ENCODE results near the gene STBD1.

The STBD1 gene

DNA sequence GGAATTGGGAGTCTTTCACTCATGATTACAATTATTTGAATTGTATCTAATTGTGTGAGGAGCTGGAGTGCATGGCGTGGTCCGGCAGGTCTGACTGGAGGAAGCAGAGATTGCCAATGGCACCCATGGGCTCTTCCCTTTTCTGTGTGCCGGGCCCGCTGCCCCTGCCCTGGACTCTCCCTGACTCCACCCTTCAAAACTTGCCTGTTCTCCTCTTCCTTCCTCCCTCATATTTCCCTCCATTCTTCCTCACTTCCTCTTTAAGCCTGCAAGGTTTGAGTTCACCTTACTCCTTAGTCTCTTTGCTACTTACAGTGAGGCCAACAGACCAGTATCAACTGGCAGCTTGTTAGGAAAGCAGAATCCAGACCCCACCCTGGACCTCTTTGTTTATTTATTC is 6.5 kb upstream of the STBD1 start:
- 85% methylated on average over 2 of the region's 4 CpGs for WGBS (ENCODE audit: insufficient coverage)
- DNase-seq: peak in 1 of 3 donors; percentile 17

DNA sequence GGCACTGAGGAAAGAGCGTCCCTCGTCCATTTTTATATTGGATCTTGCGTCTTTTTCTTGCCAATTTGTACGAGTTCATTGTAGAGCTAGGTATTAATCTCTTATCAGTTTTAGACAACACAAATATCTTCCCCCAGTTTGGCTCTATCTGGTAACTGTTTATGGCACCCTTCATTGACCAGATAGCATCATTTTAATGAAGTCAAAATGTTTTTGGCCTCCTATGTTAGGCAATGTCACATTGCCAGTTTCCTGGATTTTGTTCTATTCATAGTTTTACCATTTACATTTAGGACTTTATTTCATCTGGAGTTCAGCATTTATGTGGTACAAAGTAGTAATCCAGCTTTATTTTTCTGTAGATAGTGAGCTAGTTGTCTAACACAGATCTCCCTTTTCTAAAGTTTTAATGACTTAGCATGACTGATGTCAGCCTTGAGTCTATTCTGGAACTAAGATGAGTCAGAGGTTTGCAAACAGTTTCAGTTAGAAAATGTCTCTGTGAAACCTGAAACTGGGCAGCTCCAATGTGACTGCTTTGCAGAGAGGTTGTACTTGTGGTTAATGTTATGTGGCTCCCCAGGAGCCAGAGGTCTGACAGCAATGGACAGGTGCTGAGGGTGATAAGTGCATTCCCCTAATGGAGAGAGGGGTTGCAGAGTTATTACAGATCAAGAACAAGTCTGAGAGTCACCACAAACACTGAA is 5.3 kb upstream of the STBD1 start:
- peaks cover 0 to 21% (median 8%) of the 10 kb centered on the region in 5 experiments for H3K9me3 ChIP-seq (ENCODE audit: control extremely low read depth in 1 of 5, control insufficient read depth in 4 of 5, insufficient read depth in 2 of 5, low read depth in 1 of 5, low read length in 4 of 5)
- peaks cover 18 to 58% (median 44%) of the 10 kb centered on the region in 4 experiments for H3K4me1 ChIP-seq (ENCODE audit: control extremely low read depth in 1 of 4, control insufficient read depth in 4 of 4, insufficient read depth in 4 of 4, low read length in 3 of 4)
- POLR2A ChIA-PET: interaction anchor here (0.8 kb wide), 1 partner anchor 92 kb away, joined by 3 read pairs; no protein-coding TSS in a partner anchor
- H3K36me3 ChIP-seq (ENCODE audit: control insufficient read depth in 4 of 4, insufficient read depth in 4 of 4, low read length in 3 of 4): no peaks in the 10 kb centered on the region
- H3K27me3 ChIP-seq (replicated peaks in 2 of 5; ENCODE audit: control insufficient read depth in 4 of 5, insufficient read depth in 5 of 5, low read length in 4 of 5): no peaks in the 10 kb centered on the region
- peak overlapping the region; percentile 30 to 55 for H3K27ac ChIP-seq (ENCODE audit: insufficient read depth in 1 of 2, low read depth in 1 of 2, low read length in 2 of 2, poor library complexity in 1 of 2, severe bottlenecking in 2 of 2)
- DNase-seq: peak; percentile 64 to 98 (median 96)
- WGBS (ENCODE audit: insufficient coverage): 100% methylated on average over 3 of the region's 4 CpGs
- CTCF ChIA-PET: interaction anchor here (1.3 to 1.6 kb wide), 3 partner anchors 9 to 122 kb away, joined by 3 to 8 read pairs (median 4); no protein-coding TSS in a partner anchor
- no peak overlapping the region for H3K4me3 ChIP-seq (ENCODE audit: control insufficient read depth in 1 of 7, extremely low read depth in 1 of 7, insufficient read depth in 4 of 7, low read depth in 2 of 7, low read length in 6 of 7)

More for the DNA sequence above, 6.5 kb upstream of the STBD1 start:
- H3K27ac ChIP-seq (ENCODE audit: insufficient read depth in 1 of 2, low read depth in 1 of 2, low read length in 2 of 2, poor library complexity in 1 of 2, severe bottlenecking in 2 of 2): no peak overlapping the region
- H3K36me3 ChIP-seq (ENCODE audit: control insufficient read depth in 4 of 4, insufficient read depth in 4 of 4, low read length in 3 of 4): no peaks in the 10 kb centered on the region
- no peak overlapping the region for H3K4me3 ChIP-seq (ENCODE audit: control insufficient read depth in 1 of 7, extremely low read depth in 1 of 7, insufficient read depth in 4 of 7, low read depth in 2 of 7, low read length in 6 of 7)
- H3K9me3 ChIP-seq (ENCODE audit: control extremely low read depth in 1 of 5, control insufficient read depth in 4 of 5, insufficient read depth in 2 of 5, low read depth in 1 of 5, low read length in 4 of 5): peaks cover 0 to 21% (median 8%) of the 10 kb centered on the region in 5 experiments
- H3K27me3 ChIP-seq (replicated peaks in 2 of 5; ENCODE audit: control insufficient read depth in 4 of 5, insufficient read depth in 5 of 5, low read length in 4 of 5): no peaks in the 10 kb centered on the region
- CTCF ChIA-PET: no interaction called here
- H3K4me1 ChIP-seq (ENCODE audit: control extremely low read depth in 1 of 4, control insufficient read depth in 4 of 4, insufficient read depth in 4 of 4, low read length in 3 of 4): peaks cover 13 to 51% (median 37%) of the 10 kb centered on the region in 4 experiments
- POLR2A ChIA-PET: no interaction called here

DNA sequence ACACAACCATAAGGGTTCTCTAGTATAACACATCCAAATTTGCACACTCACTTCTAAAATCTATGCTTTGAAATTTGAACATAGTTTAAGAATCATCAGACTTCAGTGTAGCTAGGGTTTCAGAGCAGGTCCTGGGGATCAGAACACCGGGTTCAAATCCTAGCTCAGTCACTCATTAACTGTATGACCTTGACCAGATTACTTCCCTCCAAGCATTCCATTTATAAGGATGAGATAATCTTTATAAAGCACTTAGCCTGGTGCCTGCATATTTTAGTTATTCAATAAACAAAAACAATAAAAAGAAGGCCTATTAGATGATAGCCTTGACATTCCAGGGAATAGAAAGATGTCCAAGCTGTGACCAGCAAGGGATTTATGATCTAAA is 4.8 kb upstream of the STBD1 start:
- no CpG with 5 or more reads among the region's 1 CpG for WGBS (ENCODE audit: insufficient coverage)
- ChIA-PET POLR2A (no interaction called here), CTCF (interaction anchor here (1.3 to 1.6 kb wide), 3 partner anchors 8 to 122 kb away, joined by 3 to 8 read pairs (median 4); no protein-coding TSS in a partner anchor)
- peak overlapping the region in 1 of 2 experiments; percentile 55 for H3K27ac ChIP-seq (ENCODE audit: insufficient read depth in 1 of 2, low read depth in 1 of 2, low read length in 2 of 2, poor library complexity in 1 of 2, severe bottlenecking in 2 of 2)
- H3K4me3 ChIP-seq (ENCODE audit: control insufficient read depth in 1 of 7, extremely low read depth in 1 of 7, insufficient read depth in 4 of 7, low read depth in 2 of 7, low read length in 6 of 7): no peak overlapping the region
- H3K9me3 ChIP-seq (ENCODE audit: control extremely low read depth in 1 of 5, control insufficient read depth in 4 of 5, insufficient read depth in 2 of 5, low read depth in 1 of 5, low read length in 4 of 5): peaks cover 0 to 18% (median 5%) of the 10 kb centered on the region in 5 experiments
- no peaks in the 10 kb centered on the region for H3K36me3 ChIP-seq (ENCODE audit: control insufficient read depth in 4 of 4, insufficient read depth in 4 of 4, low read length in 3 of 4)
- no peaks in the 10 kb centered on the region for H3K27me3 ChIP-seq (replicated peaks in 2 of 5; ENCODE audit: control insufficient read depth in 4 of 5, insufficient read depth in 5 of 5, low read length in 4 of 5)
- DNase-seq: no peak
- peaks cover 18 to 61% (median 46%) of the 10 kb centered on the region in 4 experiments for H3K4me1 ChIP-seq (ENCODE audit: control extremely low read depth in 1 of 4, control insufficient read depth in 4 of 4, insufficient read depth in 4 of 4, low read length in 3 of 4)

DNA sequence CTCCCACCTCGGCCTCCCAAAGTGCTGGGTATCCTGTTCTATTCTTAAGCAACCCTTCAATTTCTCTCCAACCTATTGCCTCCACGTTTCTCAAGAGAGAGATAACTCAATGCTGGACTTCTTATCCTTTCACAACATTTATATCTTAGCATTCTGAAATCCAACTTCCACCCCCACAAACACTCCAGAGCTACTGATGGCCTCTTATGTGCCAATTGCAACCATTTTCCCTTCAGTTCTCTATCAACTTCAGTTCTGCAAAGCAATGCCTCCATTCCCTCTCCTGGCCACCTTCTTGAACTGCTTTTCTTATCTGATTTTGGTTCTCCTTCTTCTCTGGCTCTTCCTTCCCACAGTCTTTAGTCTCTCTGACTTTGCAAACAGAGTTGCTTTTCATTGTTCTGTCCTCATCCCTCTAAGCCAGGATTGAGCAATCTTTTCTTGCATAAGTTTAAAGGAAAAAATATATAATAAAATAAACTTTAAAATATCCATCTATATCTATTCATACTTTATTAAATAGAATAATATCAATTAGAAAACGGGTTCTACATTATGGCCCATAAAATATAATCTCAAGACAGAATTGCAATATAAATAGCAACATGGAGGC is 3.6 kb upstream of the STBD1 start:
- DNase-seq: peak in 2 of 3 donors; percentile 23 to 31
- ChIA-PET POLR2A (no interaction called here), CTCF (interaction anchor here (1.6 kb wide), 1 partner anchor 123 kb away, joined by 8 read pairs; no protein-coding TSS in a partner anchor)
- Histone ChIP-seq H3K9me3 (ENCODE audit: control extremely low read depth in 1 of 5, control insufficient read depth in 4 of 5, insufficient read depth in 2 of 5, low read depth in 1 of 5, low read length in 4 of 5) (peaks cover 0 to 7% (median 4%) of the 10 kb centered on the region in 5 experiments), H3K36me3 (ENCODE audit: control insufficient read depth in 4 of 4, insufficient read depth in 4 of 4, low read length in 3 of 4) (no peaks in the 10 kb centered on the region), H3K4me3 (ENCODE audit: control insufficient read depth in 1 of 7, extremely low read depth in 1 of 7, insufficient read depth in 4 of 7, low read depth in 2 of 7, low read length in 6 of 7) (peak overlapping the region in 1 of 7 experiments; percentile 4), H3K27me3 (replicated peaks in 2 of 5; ENCODE audit: control insufficient read depth in 4 of 5, insufficient read depth in 5 of 5, low read length in 4 of 5) (no peaks in the 10 kb centered on the region), H3K27ac (ENCODE audit: insufficient read depth in 1 of 2, low read depth in 1 of 2, low read length in 2 of 2, poor library complexity in 1 of 2, severe bottlenecking in 2 of 2) (no peak overlapping the region), H3K4me1 (ENCODE audit: control extremely low read depth in 1 of 4, control insufficient read depth in 4 of 4, insufficient read depth in 4 of 4, low read length in 3 of 4) (peaks cover 18 to 67% (median 55%) of the 10 kb centered on the region in 4 experiments)
- 82% methylated on average over 2 of the region's 3 CpGs for WGBS (ENCODE audit: insufficient coverage)

DNA sequence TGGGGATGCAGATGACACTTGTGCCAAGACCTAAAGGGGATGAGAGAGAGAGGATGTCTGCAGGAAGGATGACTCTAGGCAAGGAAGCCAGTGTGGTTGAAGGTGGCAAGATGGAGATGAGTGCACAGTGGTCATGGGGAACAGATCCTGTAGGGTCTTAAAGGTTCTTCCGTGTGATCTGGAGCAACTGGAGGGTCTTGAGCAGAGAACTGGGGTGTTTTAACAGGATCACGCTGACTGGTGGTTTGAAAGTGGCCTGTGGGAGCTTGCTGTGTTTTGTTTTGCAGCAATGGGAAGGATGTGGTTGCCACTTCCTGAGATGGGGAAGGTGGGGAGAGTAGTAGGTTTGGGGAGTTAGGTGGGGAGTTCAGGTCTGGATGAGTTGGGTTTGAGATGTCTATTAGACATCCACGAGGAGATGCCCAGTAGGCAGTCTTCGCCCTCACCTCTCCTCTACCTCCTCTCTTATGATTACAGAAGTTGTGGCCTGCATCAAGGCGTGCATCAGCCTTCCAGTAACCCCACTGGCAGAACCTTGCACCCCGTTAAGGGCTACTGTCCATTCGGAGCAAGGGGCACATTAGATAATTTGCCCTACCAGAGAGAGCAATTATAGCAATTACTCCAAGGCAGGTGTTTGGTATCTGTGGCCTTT is 1.4 kb upstream of the STBD1 start:
- DNase-seq: peak in 2 of 3 donors; percentile 55 to 64
- CTCF ChIA-PET: interaction anchor here (0.7 to 5.6 kb wide), 11 partner anchors 9 to 125 kb away, joined by 3 to 40 read pairs (median 4); partner anchors contain the start of gene SCARB2

DNA sequence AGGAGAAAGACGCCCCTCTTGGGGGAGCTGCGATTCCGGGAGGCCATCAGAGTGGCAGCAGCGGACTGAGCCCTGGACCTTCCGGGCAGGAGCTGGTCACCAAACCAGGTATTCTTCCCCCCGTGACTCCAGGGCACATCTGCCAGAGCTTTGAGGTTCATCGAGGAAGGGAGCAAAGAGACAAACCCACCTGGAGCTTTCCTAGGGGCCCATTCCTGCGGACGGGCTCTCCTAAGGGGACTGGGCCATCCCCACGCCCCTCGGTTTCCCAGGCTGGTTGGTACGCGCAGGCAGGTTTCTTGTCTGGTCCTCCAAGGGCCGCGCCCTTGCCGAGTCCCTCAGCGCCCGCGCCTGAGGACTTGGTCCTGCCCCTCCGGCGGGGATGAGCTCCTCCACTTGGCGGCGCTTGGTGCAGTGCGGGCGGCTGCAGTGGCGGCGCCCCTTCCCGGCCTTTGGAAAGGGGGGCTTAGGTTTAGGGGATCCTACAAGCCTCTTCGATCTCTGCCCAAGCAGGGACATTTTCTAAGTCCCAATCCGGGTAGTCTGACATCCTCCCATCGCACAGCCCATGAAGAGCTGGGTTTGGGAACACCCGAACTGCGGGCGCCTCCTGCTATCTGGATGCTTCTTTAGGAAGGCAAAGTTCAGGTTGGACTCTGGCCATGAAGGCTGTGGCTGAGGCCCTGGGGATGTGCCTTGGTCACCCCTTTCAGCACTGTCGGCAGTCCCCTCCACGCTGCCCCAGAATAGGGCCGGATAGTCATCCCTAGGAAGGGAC is 538 bp downstream of the STBD1 start:
- H3K4me3 ChIP-seq (ENCODE audit: control insufficient read depth in 1 of 7, extremely low read depth in 1 of 7, insufficient read depth in 4 of 7, low read depth in 2 of 7, low read length in 6 of 7): peak overlapping the region; percentile 74 to 91 (median 84)
- H3K9me3 ChIP-seq (ENCODE audit: control extremely low read depth in 1 of 5, control insufficient read depth in 4 of 5, insufficient read depth in 2 of 5, low read depth in 1 of 5, low read length in 4 of 5): no peaks in the 10 kb centered on the region
- CTCF ChIA-PET: interaction anchor here (0.8 to 5.6 kb wide), 13 partner anchors 9 to 128 kb away, joined by 3 to 40 read pairs (median 5); partner anchors contain the start of gene SHROOM3
- DNase-seq: peak; percentile 47 to 72 (median 61)
- WGBS (ENCODE audit: insufficient coverage): 6% methylated on average over 36 of the region's 37 CpGs
- no peaks in the 10 kb centered on the region for H3K27me3 ChIP-seq (replicated peaks in 2 of 5; ENCODE audit: control insufficient read depth in 4 of 5, insufficient read depth in 5 of 5, low read length in 4 of 5)
- peaks cover 13 to 45% (median 33%) of the 10 kb centered on the region in 4 experiments for H3K4me1 ChIP-seq (ENCODE audit: control extremely low read depth in 1 of 4, control insufficient read depth in 4 of 4, insufficient read depth in 4 of 4, low read length in 3 of 4)
- peak overlapping the region in 1 of 2 experiments; percentile 49 for H3K27ac ChIP-seq (ENCODE audit: insufficient read depth in 1 of 2, low read depth in 1 of 2, low read length in 2 of 2, poor library complexity in 1 of 2, severe bottlenecking in 2 of 2)
- POLR2A ChIA-PET: interaction anchor here (0.6 to 1.4 kb wide), 2 partner anchors 18 to 58 kb away, joined by 3 to 4 read pairs; no protein-coding TSS in a partner anchor
- H3K36me3 ChIP-seq (ENCODE audit: control insufficient read depth in 4 of 4, insufficient read depth in 4 of 4, low read length in 3 of 4): peaks cover 3 to 11% (median 7%) of the 10 kb centered on the region in 4 experiments

More for the DNA sequence above, 1.4 kb upstream of the STBD1 start:
- peak overlapping the region in 1 of 2 experiments; percentile 28 for H3K27ac ChIP-seq (ENCODE audit: insufficient read depth in 1 of 2, low read depth in 1 of 2, low read length in 2 of 2, poor library complexity in 1 of 2, severe bottlenecking in 2 of 2)
- H3K4me3 ChIP-seq (ENCODE audit: control insufficient read depth in 1 of 7, extremely low read depth in 1 of 7, insufficient read depth in 4 of 7, low read depth in 2 of 7, low read length in 6 of 7): peak overlapping the region in 6 of 7 experiments; percentile 74 to 91 (median 86)
- peaks cover 18 to 62% (median 48%) of the 10 kb centered on the region in 4 experiments for H3K4me1 ChIP-seq (ENCODE audit: control extremely low read depth in 1 of 4, control insufficient read depth in 4 of 4, insufficient read depth in 4 of 4, low read length in 3 of 4)
- POLR2A ChIA-PET: no interaction called here
- H3K9me3 ChIP-seq (ENCODE audit: control extremely low read depth in 1 of 5, control insufficient read depth in 4 of 5, insufficient read depth in 2 of 5, low read depth in 1 of 5, low read length in 4 of 5): no peaks in the 10 kb centered on the region
- WGBS (ENCODE audit: insufficient coverage): 0% methylated on average over 2 of the region's 7 CpGs
- peaks cover 3 to 11% (median 7%) of the 10 kb centered on the region in 4 experiments for H3K36me3 ChIP-seq (ENCODE audit: control insufficient read depth in 4 of 4, insufficient read depth in 4 of 4, low read length in 3 of 4)
- no peaks in the 10 kb centered on the region for H3K27me3 ChIP-seq (replicated peaks in 2 of 5; ENCODE audit: control insufficient read depth in 4 of 5, insufficient read depth in 5 of 5, low read length in 4 of 5)

All from common myeloid progenitor, CD34-positive (primary cell).